ENCODE data around the gene NRXN3. TPM values are rescaled to one million over a fixed set of nuclear protein-coding genes. Genes with fewer than 3 reads are reported as not detected.

NRXN3 gene
- total and polyA plus RNA-seq, 4 donors = 1.4 to 8.3 (median 4.4) TPM

- ATAC-seq (ENCODE audit: insufficient read depth, low FRiP score) (no peak), DNase-seq (no peak)
- Histone ChIP-seq H3K9ac (ENCODE audit: insufficient read depth in 1 of 2, low read length in 2 of 2) (no peak overlapping the region), H3K27me3 (ENCODE audit: control insufficient read depth in 3 of 3, insufficient read depth in 3 of 3, low read length in 2 of 3) (no peaks in the 10 kb centered on the region), H3K27ac (ENCODE audit: low read depth in 1 of 2, low read length in 1 of 2) (no peak overlapping the region), H3K36me3 (ENCODE audit: control insufficient read depth in 4 of 4, insufficient read depth in 4 of 4, low read length in 4 of 4) (no peaks in the 10 kb centered on the region), H3K4me3 (no peak overlapping the region), H3K4me1 (ENCODE audit: control insufficient read depth in 5 of 5, insufficient read depth in 5 of 5, low read length in 5 of 5) (peaks cover 0 to 2% (median 0%) of the 10 kb centered on the region in 5 donors), H3K9me3 (ENCODE audit: control insufficient read depth in 4 of 4, insufficient read depth in 3 of 4, low read length in 3 of 4) (no peaks in the 10 kb centered on the region)
- no peak for TF ChIP-seq CTCF (IDR thresholded peaks at IDR 0.05; ENCODE audit: control extremely low read depth, extremely low read depth)
Observed at GRCh38 chr14:79321070-79321469, 1150.9 kb downstream of the NRXN3 start.

- ATAC-seq (ENCODE audit: insufficient read depth, low FRiP score) = no peak
- peak in 2 of 3 donors; percentile 5 to 8 for DNase-seq
Observed at GRCh38 chr14:79325071-79325470, 1154.9 kb downstream of the NRXN3 start.

GRCh38 chr14:79325557-79325956, 1155.4 kb downstream of the NRXN3 start:
- H3K4me1 ChIP-seq (ENCODE audit: control insufficient read depth in 5 of 5, insufficient read depth in 5 of 5, low read length in 5 of 5) = peaks cover 0 to 2% (median 0%) of the 10 kb centered on the region in 5 donors
- no peaks in the 10 kb centered on the region for H3K27me3 ChIP-seq (ENCODE audit: control insufficient read depth in 3 of 3, insufficient read depth in 3 of 3, low read length in 2 of 3)
- H3K4me3 ChIP-seq = no peak overlapping the region
- no peak overlapping the region for H3K27ac ChIP-seq (ENCODE audit: low read depth in 1 of 2, low read length in 1 of 2)
- DNase-seq (no peak), ATAC-seq (ENCODE audit: insufficient read depth, low FRiP score) (no peak)
- no peaks in the 10 kb centered on the region for H3K36me3 ChIP-seq (ENCODE audit: control insufficient read depth in 4 of 4, insufficient read depth in 4 of 4, low read length in 4 of 4)
- H3K9ac ChIP-seq (ENCODE audit: insufficient read depth in 1 of 2, low read length in 2 of 2) = no peak overlapping the region
- H3K9me3 ChIP-seq (ENCODE audit: control insufficient read depth in 4 of 4, insufficient read depth in 3 of 4, low read length in 3 of 4) = no peaks in the 10 kb centered on the region
- TF ChIP-seq CTCF (IDR thresholded peaks at IDR 0.05; ENCODE audit: control extremely low read depth, extremely low read depth) = no peak
- WGBS, 2 donors = 73 to 86% methylated on average over 3 of the region's 3 CpGs

More at GRCh38 chr14:79325071-79325470, 1154.9 kb downstream of the NRXN3 start:
- no peak overlapping the region for H3K9ac ChIP-seq (ENCODE audit: insufficient read depth in 1 of 2, low read length in 2 of 2)
- H3K4me1 ChIP-seq (ENCODE audit: control insufficient read depth in 5 of 5, insufficient read depth in 5 of 5, low read length in 5 of 5) = peaks cover 0 to 2% (median 0%) of the 10 kb centered on the region in 5 donors
- no peak overlapping the region for H3K27ac ChIP-seq (ENCODE audit: low read depth in 1 of 2, low read length in 1 of 2)
- no peaks in the 10 kb centered on the region for H3K36me3 ChIP-seq (ENCODE audit: control insufficient read depth in 4 of 4, insufficient read depth in 4 of 4, low read length in 4 of 4)
- TF ChIP-seq CTCF (IDR thresholded peaks at IDR 0.05; ENCODE audit: control extremely low read depth, extremely low read depth) = no peak
- H3K9me3 ChIP-seq (ENCODE audit: control insufficient read depth in 4 of 4, insufficient read depth in 3 of 4, low read length in 3 of 4) = no peaks in the 10 kb centered on the region
- H3K27me3 ChIP-seq (ENCODE audit: control insufficient read depth in 3 of 3, insufficient read depth in 3 of 3, low read length in 2 of 3) = no peaks in the 10 kb centered on the region
- H3K4me3 ChIP-seq = no peak overlapping the region
- WGBS, 2 donors = 22 to 37% methylated on average over 2 of the region's 2 CpGs

GRCh38 chr14:79328863-79329262, 1158.7 kb downstream of the NRXN3 start:
- Histone ChIP-seq H3K4me1 (ENCODE audit: control insufficient read depth in 5 of 5, insufficient read depth in 5 of 5, low read length in 5 of 5) (peaks cover 0 to 2% (median 0%) of the 10 kb centered on the region in 5 donors), H3K36me3 (ENCODE audit: control insufficient read depth in 4 of 4, insufficient read depth in 4 of 4, low read length in 4 of 4) (no peaks in the 10 kb centered on the region), H3K27ac (ENCODE audit: low read depth in 1 of 2, low read length in 1 of 2) (no peak overlapping the region), H3K4me3 (no peak overlapping the region), H3K9ac (ENCODE audit: insufficient read depth in 1 of 2, low read length in 2 of 2) (no peak overlapping the region), H3K9me3 (ENCODE audit: control insufficient read depth in 4 of 4, insufficient read depth in 3 of 4, low read length in 3 of 4) (no peaks in the 10 kb centered on the region), H3K27me3 (ENCODE audit: control insufficient read depth in 3 of 3, insufficient read depth in 3 of 3, low read length in 2 of 3) (no peaks in the 10 kb centered on the region)
- ATAC-seq (ENCODE audit: insufficient read depth, low FRiP score) (no peak), DNase-seq (no peak)
- no peak for TF ChIP-seq CTCF (IDR thresholded peaks at IDR 0.05; ENCODE audit: control extremely low read depth, extremely low read depth)
- WGBS, 2 donors = 88 to 92% methylated on average over 3 of the region's 3 CpGs

Data from lung (tissue), 12 donors.